ENCODE data around the gene EN2. TPM values are rescaled to one million over a fixed set of nuclear protein-coding genes. Genes with fewer than 3 reads are reported as not detected.

EN2 gene
- total and polyA plus RNA-seq, 10 donors = 0.03 to 0.04 TPM; not detected in 8

DNA sequence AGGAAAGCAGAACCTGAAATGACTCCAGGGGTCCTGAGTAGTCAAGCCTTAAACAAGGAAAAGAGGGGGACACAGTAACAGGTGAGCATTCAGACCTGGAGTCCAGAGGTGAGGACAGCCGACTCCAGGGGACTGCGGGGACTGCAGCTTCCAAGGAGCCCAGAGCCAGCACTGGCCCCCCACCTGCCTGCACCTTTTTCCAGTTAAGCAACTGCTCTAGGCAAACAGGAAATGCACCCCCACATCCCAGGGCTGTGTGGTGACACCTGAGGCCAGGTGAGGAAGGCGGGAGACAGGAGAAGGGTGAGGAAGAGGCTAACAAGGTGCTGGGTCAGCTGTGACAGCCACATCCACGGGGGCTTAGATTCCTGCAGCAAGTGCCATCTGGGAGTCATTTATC lies 20.1 kb upstream of the EN2 start:
- TF ChIP-seq POLR2AphosphoS5 (IDR thresholded peaks at IDR 0.05) (no peak), POLR2A (IDR thresholded peaks at IDR 0.05) (no peak), CTCF (IDR thresholded peaks at IDR 0.05 in 8 of 11, conservative IDR thresholded peaks at IDR 0.05 in 3 of 11) (no peak)
- WGBS, 5 donors = 66 to 87% (median 81%) methylated on average over 4 of the region's 4 CpGs
- peaks cover 0 to 86% (median 37%) of the 10 kb centered on the region in 7 donors for H3K27me3 ChIP-seq (replicated peaks in 1 of 7)
- no peaks in the 10 kb centered on the region for H3K4me1 ChIP-seq
- peak; percentile 45 for DNase-seq
- intact Hi-C loops (cut with DNase I; ENCODE audit: low total_unique reads) = no loop called here
- no peak overlapping the region for H3K4me3 ChIP-seq
- H3K36me3 ChIP-seq = no peaks in the 10 kb centered on the region
- no peak overlapping the region for H3K27ac ChIP-seq
- H3K9me3 ChIP-seq = peaks cover 0 to 4% (median 0%) of the 10 kb centered on the region in 8 donors

GRCh38 chr7:155438777-155439176 lies 19.2 kb upstream of the EN2 start:
- Histone ChIP-seq H3K36me3 (no peaks in the 10 kb centered on the region), H3K9me3 (no peaks in the 10 kb centered on the region), H3K4me3 (no peak overlapping the region), H3K4me1 (no peaks in the 10 kb centered on the region), H3K27me3 (replicated peaks in 1 of 7) (peaks cover 0 to 86% (median 37%) of the 10 kb centered on the region in 7 donors), H3K27ac (no peak overlapping the region)
- 47 to 64% (median 54%) methylated on average over 7 of the region's 7 CpGs for WGBS, 5 donors
- DNase-seq = peak; percentile 36
- intact Hi-C loops (cut with DNase I; ENCODE audit: low total_unique reads) = no loop called here
- TF ChIP-seq POLR2AphosphoS5 (IDR thresholded peaks at IDR 0.05) (no peak), CTCF (IDR thresholded peaks at IDR 0.05 in 8 of 11, conservative IDR thresholded peaks at IDR 0.05 in 3 of 11) (no peak), POLR2A (IDR thresholded peaks at IDR 0.05) (no peak)

- no peaks in the 10 kb centered on the region for H3K9me3 ChIP-seq
- H3K27ac ChIP-seq = no peak overlapping the region
- no peak overlapping the region for H3K4me3 ChIP-seq
- no peaks in the 10 kb centered on the region for H3K36me3 ChIP-seq
- peaks cover 0 to 87% (median 37%) of the 10 kb centered on the region in 7 donors for H3K27me3 ChIP-seq (replicated peaks in 1 of 7)
- 70 to 83% (median 73%) methylated on average over 10 to 20 of the region's 20 CpGs for WGBS, 5 donors
- TF ChIP-seq CTCF (IDR thresholded peaks at IDR 0.05 in 8 of 11, conservative IDR thresholded peaks at IDR 0.05 in 3 of 11) (no peak), POLR2AphosphoS5 (IDR thresholded peaks at IDR 0.05) (no peak), POLR2A (IDR thresholded peaks at IDR 0.05) (no peak)
- H3K4me1 ChIP-seq = no peaks in the 10 kb centered on the region
- intact Hi-C loops (cut with DNase I; ENCODE audit: low total_unique reads) = no loop called here
- peak; percentile 44 for DNase-seq
These were observed 18.5 kb upstream of the EN2 start for GRCh38 chr7:155439311-155440017.

DNA sequence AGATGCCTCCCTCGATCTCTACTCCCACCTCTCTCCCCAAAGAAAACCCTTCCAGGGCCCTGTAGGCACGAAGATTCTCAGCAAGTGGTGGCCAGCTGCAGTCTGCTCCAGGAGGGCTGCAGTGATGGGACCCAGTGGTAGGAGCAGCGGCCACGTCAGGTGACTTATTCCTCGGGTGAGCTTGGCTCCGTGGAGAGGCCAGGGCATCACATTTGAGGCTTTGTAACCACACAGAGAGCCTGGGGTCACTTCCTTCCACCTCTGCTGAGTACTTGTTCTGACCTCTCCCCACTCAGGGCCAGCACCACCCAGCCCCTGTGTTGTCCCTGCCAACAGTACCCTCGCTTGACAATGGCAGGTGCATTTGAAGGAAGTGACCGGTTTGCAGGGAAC lies 17.9 kb upstream of the EN2 start:
- intact Hi-C loops (cut with DNase I; ENCODE audit: low total_unique reads) = no loop called here
- Histone ChIP-seq H3K4me3 (no peak overlapping the region), H3K4me1 (no peaks in the 10 kb centered on the region), H3K27me3 (replicated peaks in 1 of 7) (peaks cover 0 to 92% (median 37%) of the 10 kb centered on the region in 7 donors), H3K27ac (no peak overlapping the region), H3K9me3 (no peaks in the 10 kb centered on the region), H3K36me3 (no peaks in the 10 kb centered on the region)
- DNase-seq = peak; percentile 58
- no peak for TF ChIP-seq CTCF (IDR thresholded peaks at IDR 0.05 in 8 of 11, conservative IDR thresholded peaks at IDR 0.05 in 3 of 11)
- TF ChIP-seq POLR2A (IDR thresholded peaks at IDR 0.05) = no peak
- no peak for TF ChIP-seq POLR2AphosphoS5 (IDR thresholded peaks at IDR 0.05)
- WGBS, 5 donors = 54 to 75% (median 65%) methylated on average over 7 to 8 of the region's 8 CpGs

Measured in spleen (tissue), 11 donors.